IMR-90 (cell line): ENCODE measurements around the gene ABCC3. TPM values are rescaled to one million over a fixed set of nuclear protein-coding genes. Genes with fewer than 3 reads are reported as not detected.

Source experiments
- ATAC-seq: fragments of 200-7000 bp; cut with Tn5 transposase; 2 replicates; pipeline ENCODE4 v1.9.1; 2020; ENCODE audit warnings: low read depth, mild to moderate bottlenecking, moderate library complexity
- BruUV-seq: library from RNA; stranded (reverse); fragments of 400-500 nt; replicated peaks from 2 replicates; lab custom pipeline; 2021; lab: Mats Ljungman, UMichigan
- CTCF ChIA-PET: fragments of 300-600 bp; formaldehyde crosslinking; extraction: SDS; loops from one replicate; lab custom pipeline; 2021; ENCODE audit warnings: antibody characterized with exemption; lab: Yijun Ruan, JAX
- POLR2A ChIA-PET: fragments of 300-600 bp; sonication (Branson Sonifier 250); formaldehyde crosslinking; loops from one replicate; lab custom pipeline; 2022; ENCODE audit warnings: antibody characterized with exemption; ENCODE audit not compliant: unreplicated experiment; lab: Charles Lee
- DNase-seq: peaks from one replicate; pipeline ENCODE4 v3.0.0; 2013
- H2AFZ ChIP-seq: replicated peaks from 2 replicates; pipeline ENCODE3; 2013; ENCODE audit warnings: low read length, mild to moderate bottlenecking; ENCODE audit not compliant: poor library complexity
- H2AK5ac ChIP-seq: 2 replicates; pipeline ENCODE4 v1.6.1; 2013; ENCODE audit warnings: low read depth, low read length, inconsistent platforms
- H2AK9ac ChIP-seq: replicated peaks from 2 replicates; pipeline ENCODE3; 2013; ENCODE audit warnings: mild to moderate bottlenecking, low read depth, low read length, moderate library complexity; ENCODE audit not compliant: poor library complexity
- H2BK120ac ChIP-seq: 2 replicates; pipeline ENCODE4 v1.6.1; 2013; ENCODE audit warnings: low read depth, low read length, inconsistent platforms
- H2BK15ac ChIP-seq: 3 replicates; pipeline ENCODE4 v1.6.1; 2013; ENCODE audit warnings: low read depth, low read length, inconsistent platforms
- H2BK20ac ChIP-seq: 2 replicates; pipeline ENCODE4 v1.6.1; 2013; ENCODE audit warnings: low read depth, mild to moderate bottlenecking, inconsistent platforms, low read length, moderate library complexity
- H2BK5ac ChIP-seq: 2 replicates; pipeline ENCODE4 v1.6.1; 2013; ENCODE audit warnings: mild to moderate bottlenecking, low read depth, low read length, inconsistent platforms; ENCODE audit not compliant: poor library complexity, severe bottlenecking
- H3K14ac ChIP-seq: replicated peaks from 2 replicates; pipeline ENCODE4 v1.6.1; 2013; ENCODE audit warnings: low read depth, low read length, inconsistent platforms
- H3K18ac ChIP-seq: 2 replicates; pipeline ENCODE4 v1.6.1; 2013; ENCODE audit warnings: low read depth, low read length, control low read depth
- H3K23ac ChIP-seq: 2 replicates; pipeline ENCODE4 v1.6.1; 2013; ENCODE audit warnings: low read depth, low read length, inconsistent platforms
- H3K27ac ChIP-seq: 2 replicates; pipeline ENCODE4 v1.5.1; 2013; ENCODE audit warnings: mild to moderate bottlenecking, control low read depth, low read length; ENCODE audit not compliant: insufficient read depth
- H3K27me3 ChIP-seq: 2 replicates; pipeline ENCODE4 v1.6.1; 2013; ENCODE audit warnings: low read length; ENCODE audit not compliant: control insufficient read depth, insufficient read depth
- H3K36me3 ChIP-seq: 2 replicates; pipeline ENCODE4 v1.6.1; 2013; ENCODE audit warnings: low read length, mixed read lengths; ENCODE audit not compliant: control insufficient read depth, insufficient read depth
- H3K4ac ChIP-seq: 2 replicates; pipeline ENCODE4 v1.6.1; 2013; ENCODE audit warnings: low read depth, low read length, inconsistent platforms
- H3K4me1 ChIP-seq: 2 replicates; pipeline ENCODE4 v1.6.1; 2013; ENCODE audit warnings: low read length, mixed read lengths; ENCODE audit not compliant: control insufficient read depth, insufficient read depth
- H3K4me2 ChIP-seq: 2 replicates; pipeline ENCODE4 v1.6.1; 2013; ENCODE audit warnings: low read depth, mild to moderate bottlenecking, control low read depth, low read length, moderate library complexity
- H3K4me3 ChIP-seq: 2 replicates; pipeline ENCODE4 v1.5.1; 2013; ENCODE audit warnings: low read depth, mild to moderate bottlenecking, control low read depth, low read length, moderate library complexity; ENCODE audit not compliant: insufficient read depth
- H3K56ac ChIP-seq: 2 replicates; pipeline ENCODE4 v1.6.1; 2013; ENCODE audit warnings: low read length, inconsistent platforms; ENCODE audit not compliant: insufficient read depth; ENCODE audit errors: extremely low read depth
- H3K79me1 ChIP-seq, 2 experiments: 2 replicates each; pipeline ENCODE4 v1.6.1; 2013; ENCODE audit warnings: low read length in 2 of 2, inconsistent platforms in 1 of 2, low read depth in 1 of 2
- H3K9ac ChIP-seq: 2 replicates; pipeline ENCODE4 v1.6.1; 2013; ENCODE audit warnings: low read depth, low read length, control low read depth
- H3K9me1 ChIP-seq: 2 replicates; pipeline ENCODE4 v1.6.1; 2013; ENCODE audit warnings: low read length, inconsistent platforms; ENCODE audit not compliant: insufficient read depth
- H3K9me3 ChIP-seq: 2 replicates; pipeline ENCODE4 v1.6.1; 2013; ENCODE audit warnings: low read length; ENCODE audit not compliant: control insufficient read depth, insufficient read depth
- H4K20me1 ChIP-seq: 2 replicates; pipeline ENCODE4 v1.6.1; 2013; ENCODE audit warnings: low read length, inconsistent platforms; ENCODE audit not compliant: insufficient read depth
- H4K5ac ChIP-seq: 2 replicates; pipeline ENCODE4 v1.6.1; 2013; ENCODE audit warnings: mild to moderate bottlenecking, low read depth, low read length, control low read depth
- H4K8ac ChIP-seq, 2 experiments: 2 replicates each; pipeline ENCODE4 v1.6.1; 2013; ENCODE audit warnings: low read depth in 2 of 2, low read length in 2 of 2, control low read depth in 1 of 2, inconsistent platforms in 1 of 2
- H4K91ac ChIP-seq: 2 replicates; pipeline ENCODE4 v1.6.1; 2013; ENCODE audit warnings: low read depth, low read length, inconsistent platforms; ENCODE audit not compliant: insufficient read depth
- CEBPB ChIP-seq: IDR thresholded peaks from 2 replicates; pipeline ENCODE4 v1.6.1; 2012; ENCODE audit warnings: low read depth, low read length, improper control_type of control experiment
- FOS ChIP-seq: fragments of 150-350 bp; IDR thresholded peaks from 2 replicates; pipeline ENCODE4 v1.6.1; 2016; ENCODE audit warnings: low read depth, low read length
- MAFK ChIP-seq: IDR thresholded peaks from 2 replicates; pipeline ENCODE4 v1.6.1; 2012; ENCODE audit warnings: low read depth, low read length, improper control_type of control experiment
- RAD21 ChIP-seq: IDR thresholded peaks from 2 replicates; pipeline ENCODE4 v1.6.1; 2012; ENCODE audit warnings: low read length, improper control_type of control experiment
- SMC3 ChIP-seq: fragments of 150-350 bp; IDR thresholded peaks from 2 replicates; pipeline ENCODE4 v1.6.1; 2016; ENCODE audit warnings: low read depth, mild to moderate bottlenecking, antibody characterized with exemption, low read length, moderate library complexity
- WGBS, 2 experiments: methylation state at CpG; one replicate each; pipeline versions ENCODE4 v1.1.5 to v1.1.7; 2013; ENCODE audit warnings: missing lambda C conversion rate in 2 of 2; ENCODE audit not compliant: insufficient read length in 1 of 2; ENCODE audit errors: extremely low coverage in 2 of 2; 5-methylcytosine and 5-hydroxymethylcytosine counted together
- dilution Hi-C: fragments of 300-500 bp; cut with HindIII; formaldehyde crosslinking; loops from one replicate; pipeline ENCODE4 v1.14.3; 2018; ENCODE audit warnings: low sequenced_read_pairs; ENCODE audit not compliant: unreplicated experiment
- in situ Hi-C: fragments of 300-500 bp; cut with MboI; formaldehyde crosslinking; loops from 3 replicates; pipeline ENCODE4 v1.14.3; 2019; ENCODE audit warnings: low sequenced_read_pairs, inconsistent platforms, mixed read lengths
- intact Hi-C: fragments of 100-400 bp; cut with micrococcal nuclease; formaldehyde crosslinking; loops from 2 replicates; pipeline ENCODE4 v1.10.0; 2022
- polyA plus RNA-seq, 3 experiments: library from polyadenylated mRNA; depleted of rRNA; stranded (reverse); fragments of >200 nt; gene quantifications; 2 replicates each; pipeline ENCODE4 v1.2.3, GENCODE V29; 2012; ENCODE audit warnings: low replicate concordance in 1 of 3
- total RNA-seq: library from RNA; depleted of rRNA; stranded (reverse); fragments of >200 nt; gene quantifications from 2 replicates; pipeline ENCODE4 v1.2.3, GENCODE V29; 2012
- TF ChIP-seq, protein P1 (sequence below): conservative IDR thresholded peaks from 2 replicates; pipeline ENCODE4 v1.5.1; 2012; ENCODE audit warnings: mild to moderate bottlenecking, low read depth, low read length, improper control_type of control experiment
- TF ChIP-seq, protein P2 (sequence below): fragments of 150-350 bp; IDR thresholded peaks from 2 replicates; pipeline ENCODE4 v1.6.1; 2017; ENCODE audit warnings: mild to moderate bottlenecking, antibody characterized with exemption, low read length, low read depth

The ABCC3 gene
- total and polyA plus RNA-seq, 2 of the 4 experiments (the other 2 are of a cell fraction) = 3.2 to 6.6 TPM

DNA sequence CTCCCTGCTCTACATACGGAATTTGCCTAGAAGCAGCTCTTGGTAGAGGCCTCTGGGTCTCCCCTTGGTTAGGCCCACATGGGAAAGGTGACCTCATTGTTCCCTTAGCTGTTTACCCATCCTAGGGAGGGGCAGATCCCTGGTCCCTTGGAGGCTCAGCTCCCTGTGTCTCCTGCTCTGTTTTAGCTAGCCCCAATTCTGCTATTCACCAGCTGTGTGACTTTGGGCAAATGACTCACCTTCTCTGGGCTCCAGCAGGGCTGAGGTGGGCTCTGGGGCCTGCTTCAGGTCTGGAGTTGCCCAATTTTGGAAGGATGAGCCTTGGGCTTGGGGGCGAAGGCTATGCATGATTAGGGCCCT is 3.9 kb downstream of the ABCC3 start:
- Histone ChIP-seq H3K9me3 (no peaks in the 10 kb centered on the region), H2AFZ (peak overlapping the region; percentile 84), H2BK15ac (peak overlapping the region; percentile 97), H4K8ac (peak overlapping the region; percentile 71 to 80), H3K23ac (peak overlapping the region; percentile 93), H3K18ac (peak overlapping the region; percentile 38), H3K79me1 (peaks cover 22 to 70% of the 10 kb centered on the region in 2 experiments; a peak in 3 of 4 replicates), H3K36me3 (no peaks in the 10 kb centered on the region), H3K56ac (peak overlapping the region; percentile 75), H3K27me3 (peaks cover 2% of the 10 kb centered on the region; the same call in 1 of the 2 replicates), H3K14ac (peak overlapping the region; percentile 44), H2BK5ac (peak overlapping the region; percentile 91), H2BK20ac (peak overlapping the region; percentile 79), H3K4me3 (no peak overlapping the region), H4K91ac (peak overlapping the region; percentile 97), H3K4me2 (peak overlapping the region; percentile 3; the same call in 1 of the 2 replicates), H2AK5ac (peak overlapping the region; percentile 99), H4K5ac (peak overlapping the region; percentile 62), H3K9me1 (peaks cover 51% of the 10 kb centered on the region), H3K4me1 (peaks cover 45% of the 10 kb centered on the region), H4K20me1 (peaks cover 11% of the 10 kb centered on the region), H2AK9ac (peak overlapping the region; percentile 33), H3K27ac (peak overlapping the region; percentile 75), H3K4ac (peak overlapping the region; percentile 93), H3K9ac (no peak overlapping the region; the same call in 1 of the 2 replicates), H2BK120ac (peak overlapping the region; percentile 98)
- DNase-seq = peak; percentile 50
- dilution Hi-C loops = no loop called here
- POLR2A ChIA-PET = interaction anchor here (1.8 kb wide), 1 partner anchor 23 kb away, joined by 5 read pairs; no protein-coding TSS in a partner anchor
- CTCF ChIA-PET = interaction anchor here (0.5 to 1.0 kb wide), 3 partner anchors 12 to 67 kb away, joined by 3 read pairs; no protein-coding TSS in a partner anchor
- TF ChIP-seq FOS = no peak
- no peak for TF ChIP-seq RAD21
- no peak for TF ChIP-seq MAFK
- TF ChIP-seq, protein P1, sequence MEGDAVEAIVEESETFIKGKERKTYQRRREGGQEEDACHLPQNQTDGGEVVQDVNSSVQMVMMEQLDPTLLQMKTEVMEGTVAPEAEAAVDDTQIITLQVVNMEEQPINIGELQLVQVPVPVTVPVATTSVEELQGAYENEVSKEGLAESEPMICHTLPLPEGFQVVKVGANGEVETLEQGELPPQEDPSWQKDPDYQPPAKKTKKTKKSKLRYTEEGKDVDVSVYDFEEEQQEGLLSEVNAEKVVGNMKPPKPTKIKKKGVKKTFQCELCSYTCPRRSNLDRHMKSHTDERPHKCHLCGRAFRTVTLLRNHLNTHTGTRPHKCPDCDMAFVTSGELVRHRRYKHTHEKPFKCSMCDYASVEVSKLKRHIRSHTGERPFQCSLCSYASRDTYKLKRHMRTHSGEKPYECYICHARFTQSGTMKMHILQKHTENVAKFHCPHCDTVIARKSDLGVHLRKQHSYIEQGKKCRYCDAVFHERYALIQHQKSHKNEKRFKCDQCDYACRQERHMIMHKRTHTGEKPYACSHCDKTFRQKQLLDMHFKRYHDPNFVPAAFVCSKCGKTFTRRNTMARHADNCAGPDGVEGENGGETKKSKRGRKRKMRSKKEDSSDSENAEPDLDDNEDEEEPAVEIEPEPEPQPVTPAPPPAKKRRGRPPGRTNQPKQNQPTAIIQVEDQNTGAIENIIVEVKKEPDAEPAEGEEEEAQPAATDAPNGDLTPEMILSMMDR = no peak
- TF ChIP-seq, protein P2, sequence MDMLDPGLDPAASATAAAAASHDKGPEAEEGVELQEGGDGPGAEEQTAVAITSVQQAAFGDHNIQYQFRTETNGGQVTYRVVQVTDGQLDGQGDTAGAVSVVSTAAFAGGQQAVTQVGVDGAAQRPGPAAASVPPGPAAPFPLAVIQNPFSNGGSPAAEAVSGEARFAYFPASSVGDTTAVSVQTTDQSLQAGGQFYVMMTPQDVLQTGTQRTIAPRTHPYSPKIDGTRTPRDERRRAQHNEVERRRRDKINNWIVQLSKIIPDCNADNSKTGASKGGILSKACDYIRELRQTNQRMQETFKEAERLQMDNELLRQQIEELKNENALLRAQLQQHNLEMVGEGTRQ = no peak
- peak; percentile 78 for TF ChIP-seq CEBPB
- TF ChIP-seq SMC3 = no peak
- BruUV-seq = no TSS peak
- in situ Hi-C loops = loop anchor here (5.0 kb wide), 1 partner anchor 39 kb away; no protein-coding TSS in a partner anchor
- WGBS, 2 experiments = no CpG with 5 or more reads among the region's 2 CpGs
- intact Hi-C loops = loop anchor here (2.0 kb wide), 1 partner anchor 56 kb away; no protein-coding TSS in a partner anchor
- ATAC-seq = peak; percentile 1; the same call in 1 of the 2 replicates
